NCI-H2227 (cell line): ENCODE data around the gene LEO1.

ENCODE experiments used
- DNase-seq: peaks from one replicate; lab custom pipeline; 2025; ENCODE audit not compliant: unreplicated experiment; lab: John Stamatoyannopoulos, UW

Gene LEO1

DNA sequence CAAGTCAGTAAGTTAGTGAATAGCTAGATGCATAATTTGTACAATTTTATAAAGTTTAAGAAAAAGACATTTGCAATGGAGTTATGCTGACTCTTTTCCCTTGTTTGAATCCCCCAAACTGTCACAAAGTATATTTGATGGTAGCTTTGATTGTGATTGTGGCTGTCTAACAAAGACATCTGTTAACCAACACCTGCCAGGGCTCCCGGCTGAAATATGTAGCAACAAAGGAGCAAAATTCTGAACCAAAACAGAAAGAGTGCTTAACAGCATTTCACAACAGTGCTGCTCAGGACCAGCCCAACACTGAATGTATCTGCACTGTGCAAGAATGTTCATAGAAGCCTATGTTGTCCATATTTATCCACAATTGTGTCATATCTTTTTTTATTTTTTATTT is 39.4 kb downstream of the LEO1 start:
- no peak for DNase-seq

DNA sequence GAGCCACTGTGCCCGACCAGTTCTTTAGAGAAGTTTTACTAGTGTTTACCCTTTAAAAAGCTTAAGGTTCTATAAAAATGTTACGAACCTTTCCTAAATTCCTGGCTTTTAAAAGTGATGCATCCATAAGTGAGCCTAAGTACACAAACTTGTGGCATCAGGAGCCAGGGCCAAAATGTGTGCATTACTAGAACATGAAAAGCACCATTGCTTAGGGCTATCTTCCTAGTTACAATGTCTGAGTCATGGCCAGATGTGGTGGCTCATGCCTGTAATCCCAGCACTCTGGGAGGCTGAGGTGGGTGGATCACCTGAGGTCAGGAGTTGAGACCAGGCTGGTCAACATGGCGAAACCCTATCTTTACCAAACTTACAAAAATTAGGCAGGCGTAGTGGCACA is 39.9 kb downstream of the LEO1 start:
- DNase-seq, result no peak

DNA sequence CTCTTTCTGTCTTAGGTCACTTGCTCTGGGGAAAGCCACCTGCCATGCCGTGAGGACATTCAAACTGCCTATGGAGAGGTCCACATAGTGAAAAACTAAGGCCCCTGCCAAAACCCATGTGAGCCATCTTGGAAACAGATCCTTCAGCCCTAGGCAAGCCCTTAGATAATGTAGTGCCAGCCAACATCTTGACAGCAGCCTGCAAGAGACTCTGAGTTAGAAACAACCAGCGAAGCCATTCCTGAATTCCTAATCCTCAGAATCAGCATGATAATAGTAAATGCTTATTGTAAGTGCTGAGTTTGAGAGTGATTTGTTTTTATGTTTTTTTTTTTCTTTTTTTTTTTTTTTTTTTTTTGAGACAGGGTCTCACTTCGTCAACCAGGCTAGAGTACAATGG is 40.6 kb downstream of the LEO1 start:
- DNase-seq, result no peak

DNA sequence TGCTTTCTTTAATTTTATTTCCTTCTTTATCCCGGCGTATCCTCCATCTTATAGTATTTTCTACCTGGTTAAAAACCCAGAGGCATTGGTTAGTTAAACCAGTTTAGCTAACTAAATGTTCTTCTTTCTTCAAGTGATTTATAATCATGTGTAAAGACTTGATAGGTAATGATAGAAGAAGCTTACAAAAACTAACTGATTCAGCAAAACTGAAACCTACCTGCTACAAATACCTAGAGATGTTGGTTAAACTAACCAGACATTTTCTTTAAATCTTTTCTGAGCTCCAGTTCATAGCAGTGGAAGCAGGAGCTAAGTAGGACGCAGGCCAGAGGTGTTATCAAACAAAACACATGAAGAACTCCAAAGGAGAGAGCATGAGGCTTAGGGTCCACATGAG is 44.8 kb downstream of the LEO1 start:
- DNase-seq, result no peak

DNA sequence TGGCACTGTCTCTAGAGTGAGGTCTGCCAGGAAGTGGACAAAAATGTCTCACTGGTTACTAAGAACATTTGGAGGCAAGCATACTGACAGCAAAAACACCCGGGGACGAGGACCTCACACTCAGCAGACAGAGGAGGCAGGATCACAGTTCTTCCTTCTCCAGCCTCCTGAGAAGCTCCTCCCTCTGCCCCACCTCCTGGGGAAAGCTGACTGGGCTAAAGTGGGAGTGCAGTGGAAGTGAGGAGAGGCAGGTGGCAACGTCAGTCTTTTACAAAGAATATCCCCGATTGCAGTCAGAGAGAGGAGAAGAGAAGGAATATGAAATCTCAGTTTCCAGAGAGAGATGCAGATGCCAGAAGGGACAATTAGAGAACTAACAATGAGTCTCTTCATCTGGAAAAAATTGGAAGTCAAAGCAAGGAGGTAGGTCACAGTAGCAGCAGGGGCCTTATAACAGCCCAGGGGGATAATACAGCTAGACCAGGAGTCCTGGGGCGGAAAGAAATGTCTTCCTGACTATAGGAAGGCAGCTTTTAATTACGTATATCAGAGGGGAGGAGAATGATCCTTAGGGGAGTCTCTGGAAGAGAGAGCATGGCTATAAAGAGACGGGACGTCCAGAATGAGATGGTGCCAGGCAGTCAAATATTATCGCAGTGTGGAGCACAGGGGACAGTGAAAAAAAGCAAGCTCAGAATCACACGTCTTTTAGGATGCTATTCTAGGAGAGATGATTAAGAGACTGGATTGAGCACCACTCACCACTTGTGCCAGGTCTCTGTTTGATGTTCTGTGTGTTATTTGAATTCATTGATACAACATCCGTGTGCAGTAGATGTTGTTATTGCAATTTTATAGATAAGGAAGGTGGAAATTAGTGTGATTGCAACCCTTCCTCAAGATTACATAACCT is 47.2 kb downstream of the LEO1 start:
- peak; percentile 74 for DNase-seq

DNA sequence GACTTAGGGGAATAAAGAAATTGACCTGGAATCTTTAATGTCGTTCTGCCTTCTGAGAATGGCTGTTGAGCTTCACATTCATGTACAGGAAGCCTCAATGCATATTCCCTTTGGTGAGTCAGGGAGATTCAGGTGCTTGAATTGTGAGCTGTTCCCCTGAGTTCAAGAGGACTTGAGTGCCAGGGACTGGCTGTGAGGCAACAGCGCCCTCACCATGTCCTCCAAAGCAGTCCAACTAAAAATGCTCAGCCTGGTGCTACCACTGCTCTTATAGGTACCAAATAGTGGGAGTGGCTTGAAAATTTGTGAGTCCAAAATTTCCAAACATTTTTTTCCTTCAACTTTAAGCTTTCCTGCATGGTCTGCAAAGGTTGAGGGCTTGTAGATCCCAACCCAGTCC is 54.1 kb downstream of the LEO1 start:
- no peak for DNase-seq

DNA sequence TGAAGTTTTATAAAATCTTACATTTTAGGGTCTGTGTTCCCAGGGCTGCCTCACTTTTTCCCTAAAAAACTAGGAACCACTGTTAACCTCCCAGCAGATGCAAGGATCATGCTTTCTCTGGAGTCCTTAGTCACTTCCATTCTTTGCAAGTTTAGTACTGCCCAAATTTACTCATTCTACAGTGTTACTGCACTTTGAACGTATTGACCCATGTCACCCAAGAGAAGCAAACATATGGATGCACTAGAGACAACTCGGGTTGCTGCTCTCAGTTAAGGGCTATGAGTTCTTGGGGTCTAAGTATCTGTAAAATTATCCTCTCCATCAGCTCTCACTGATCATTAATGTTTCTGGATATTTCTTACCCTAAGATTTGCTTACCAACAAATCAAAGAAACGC is 59.0 kb downstream of the LEO1 start:
- no peak for DNase-seq

DNA sequence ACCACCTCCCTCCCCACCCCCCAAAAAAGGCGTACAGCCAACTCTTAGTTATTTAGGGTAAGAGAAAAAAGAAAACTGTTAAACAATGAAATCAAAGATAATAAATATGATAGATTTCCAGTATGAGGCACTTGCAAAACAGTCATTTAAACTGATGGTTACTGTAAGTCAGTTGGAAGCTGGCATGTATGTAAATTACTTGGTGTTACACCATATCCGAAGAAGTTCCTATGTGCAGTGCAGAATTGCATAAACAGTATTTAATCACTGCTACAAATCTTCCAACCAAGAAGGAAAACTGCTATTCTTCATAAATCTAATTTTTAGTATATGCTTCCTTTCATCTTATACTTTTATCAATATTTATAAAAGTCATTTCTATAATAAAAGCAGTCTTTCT is 62.0 kb downstream of the LEO1 start:
- DNase-seq, result no peak

DNA sequence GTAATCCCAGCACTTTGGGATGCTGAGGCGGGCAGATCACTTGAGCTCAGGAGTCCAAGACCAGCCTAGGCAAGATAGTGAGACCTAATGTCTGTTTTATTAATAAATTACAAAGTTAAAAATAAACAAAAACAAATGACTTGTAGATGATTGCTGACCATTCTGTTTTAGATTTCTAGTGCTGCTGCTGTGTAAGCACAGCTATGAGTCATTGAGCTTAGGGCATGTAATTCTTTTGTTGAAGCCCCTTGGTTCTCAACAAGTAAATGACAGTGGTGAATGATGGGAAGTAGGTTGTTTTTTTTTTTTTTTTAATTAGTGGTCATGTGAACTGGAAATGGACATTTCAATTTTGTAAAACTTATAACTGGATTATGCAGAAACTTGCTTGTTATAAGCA is 63.3 kb downstream of the LEO1 start:
- no peak for DNase-seq

DNA sequence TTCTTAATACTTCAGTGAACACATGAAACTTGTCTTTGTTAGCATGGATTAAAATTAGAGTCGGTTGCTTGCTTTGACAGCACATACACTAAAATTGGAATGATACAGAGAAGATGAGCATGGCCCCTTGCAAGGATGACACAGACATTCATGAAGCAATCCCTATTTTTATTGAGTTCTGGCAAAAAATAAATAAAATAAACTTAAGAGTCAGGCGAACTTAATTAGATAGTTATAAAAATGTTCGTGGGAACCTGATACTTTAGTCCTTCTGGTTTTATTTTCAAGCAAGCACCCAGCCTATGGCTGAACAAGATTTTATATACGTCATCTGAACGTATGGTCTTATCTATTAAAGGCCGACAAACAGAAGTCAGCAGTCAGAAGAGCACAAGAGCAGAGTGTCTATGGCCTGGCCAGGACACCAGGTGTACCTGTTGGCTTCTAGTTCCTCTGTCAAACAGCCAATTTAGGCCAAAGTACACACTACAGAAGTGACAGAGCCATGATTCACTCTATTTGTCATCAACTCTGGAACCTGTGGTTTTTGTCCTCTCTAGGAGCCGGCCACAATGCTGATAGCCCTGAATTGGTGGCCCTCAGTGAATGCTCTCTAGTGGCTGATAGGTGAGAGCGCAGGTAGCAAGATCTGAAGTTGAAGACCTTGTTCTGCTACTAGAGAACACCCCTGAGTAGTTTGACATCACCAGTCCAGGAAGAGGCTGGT is 64.3 kb downstream of the LEO1 start:
- no peak for DNase-seq

DNA sequence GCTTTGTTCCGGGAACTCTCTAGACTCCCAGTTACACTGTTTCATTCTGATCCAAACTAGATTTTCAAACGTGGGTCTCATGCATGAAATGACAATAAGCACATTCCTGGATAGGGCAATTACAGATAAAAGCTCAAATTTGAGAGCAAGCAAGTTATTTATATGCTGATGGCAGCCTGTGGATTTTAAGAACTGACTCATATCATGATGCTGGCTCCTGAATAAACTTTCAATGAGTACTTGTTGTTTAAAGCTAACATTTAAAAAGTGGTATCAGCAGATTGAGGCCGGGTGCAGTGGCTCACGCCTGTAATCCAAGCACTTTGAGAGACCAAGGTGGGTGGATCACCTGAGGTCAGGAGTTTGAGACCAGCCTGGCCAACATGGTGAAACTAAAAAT is 66.6 kb downstream of the LEO1 start:
- no peak for DNase-seq

DNA sequence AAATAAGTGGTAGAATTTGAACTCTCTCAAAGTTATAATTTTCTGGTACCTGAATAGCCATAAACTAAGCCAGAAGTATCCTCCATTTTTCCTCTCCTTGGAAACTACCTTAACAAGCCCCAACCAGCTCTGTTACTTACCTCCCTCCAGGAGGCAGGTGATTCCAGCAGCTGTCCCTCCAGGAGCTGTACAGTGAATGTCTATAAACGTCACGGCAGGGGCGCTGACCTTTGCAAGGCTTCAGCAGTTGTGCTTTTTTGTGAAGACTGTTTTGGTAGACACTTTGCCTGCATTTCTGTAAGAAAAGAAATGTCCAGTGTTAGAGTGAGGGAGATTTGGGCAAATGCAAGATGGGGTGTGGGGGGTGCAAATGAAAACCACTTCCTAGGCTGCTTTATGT is 67.2 kb downstream of the LEO1 start:
- peak; percentile 8 for DNase-seq

DNA sequence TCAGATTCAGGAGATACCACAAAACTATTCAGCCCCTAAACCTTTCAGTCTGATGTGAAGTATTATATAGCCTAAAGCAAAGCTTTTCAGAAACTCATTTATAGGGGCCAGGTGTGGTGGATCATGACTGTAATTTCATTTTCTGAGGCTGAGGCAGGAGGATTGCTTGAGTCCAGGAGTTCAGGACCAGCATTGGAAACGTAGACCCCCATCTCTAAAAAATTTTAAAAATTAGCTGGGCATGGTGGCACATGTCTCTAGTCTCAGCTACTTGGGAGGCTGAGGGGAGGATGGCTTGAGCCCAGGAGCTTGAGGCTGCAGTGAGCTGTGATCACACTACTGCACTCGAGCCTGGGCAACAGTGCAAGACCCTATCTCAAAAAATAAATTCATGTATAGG is 82.1 kb downstream of the LEO1 start:
- DNase-seq, result no peak

DNA sequence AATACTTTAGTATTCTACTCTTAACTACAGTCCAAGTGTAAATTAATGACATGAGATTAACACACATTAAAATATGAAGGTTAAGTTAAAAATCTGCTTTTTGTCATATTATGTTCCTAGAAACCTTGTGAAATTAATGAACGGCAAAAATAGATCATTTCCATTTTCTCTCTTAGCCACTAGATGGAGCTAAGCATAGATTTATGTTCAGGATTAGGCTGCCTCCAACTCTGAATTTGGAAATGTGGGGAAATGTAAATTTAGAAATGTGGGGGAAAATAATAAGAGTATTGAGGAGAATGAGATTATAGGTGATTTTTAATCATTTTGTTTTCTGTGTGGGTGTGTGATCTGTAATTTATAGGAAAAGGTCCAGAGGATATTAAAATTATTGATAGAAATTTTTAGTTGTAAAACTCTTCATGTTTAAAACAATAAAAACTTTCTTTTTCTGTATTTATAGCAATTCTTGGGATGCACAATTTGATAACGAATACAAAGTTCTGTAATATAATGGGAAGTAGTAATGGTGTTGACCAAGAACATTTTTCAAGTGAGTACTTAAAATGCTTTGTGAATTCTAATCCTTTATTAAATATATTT is 82.9 kb downstream of the LEO1 start:
- DNase-seq, result peak; percentile 20
